Stimulated activated CD4-positive, alpha-beta T cell treated with anti-CD3 and anti-CD28 coated beads, TNF-alpha, amount 100 ng/mL, for 48 hours (primary cell): Measurements from ENCODE around the gene NDUFB1.
A peak's percentile ranks its signal among the peaks of the same experiment; 100 is the strongest.

Source experiments
- DNase-seq, 3 donors: peaks; one replicate each; pipeline ENCODE4 v3.0.0-alpha.2; 2020; ENCODE audit warnings: low read depth in 3 of 3

Gene NDUFB1

DNA sequence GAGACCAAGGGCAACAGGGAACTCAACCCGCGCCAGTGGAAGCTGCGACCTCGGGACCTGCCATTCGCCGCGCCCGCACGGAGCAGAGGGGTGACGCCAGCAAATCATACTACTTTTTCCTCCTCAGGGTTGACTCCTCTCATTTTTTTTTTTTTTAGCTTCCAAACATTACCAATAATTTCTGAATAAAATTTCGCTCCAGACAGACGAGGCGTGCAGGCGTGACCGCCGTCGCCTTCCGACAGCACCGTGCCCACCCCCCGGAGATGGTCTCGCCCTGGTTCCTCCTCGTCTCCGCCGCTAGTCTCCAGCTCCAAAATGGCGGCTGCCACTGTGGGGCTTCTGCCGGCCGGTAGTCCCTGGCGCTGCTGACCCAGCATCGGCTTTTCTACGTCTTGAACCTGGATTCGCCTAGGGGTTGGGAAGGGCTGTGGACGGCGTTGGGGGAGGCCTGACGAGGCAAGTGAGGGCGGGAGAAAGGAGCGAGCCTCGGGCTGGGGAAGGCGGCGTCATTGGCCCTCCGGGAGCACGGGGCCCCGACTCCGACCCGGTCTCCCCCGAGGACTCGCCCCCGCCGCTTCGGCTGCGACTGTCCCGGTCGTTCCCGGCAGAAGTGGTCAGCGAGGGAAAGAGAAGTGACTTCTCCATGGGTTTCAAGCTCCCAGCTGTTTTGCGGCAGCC is at the start of gene NDUFB1, which contains the start of gene CPSF2:
Gene NDUFB1, minus strand, starts transcription at position 37 of the 681 bp plus-strand sequence. CDS start 4,069 bp downstream, outside the sequence.
Gene CPSF2, plus strand, starts transcription at position 300 of the 681 bp plus-strand sequence. CDS start 9,016 bp downstream, outside the sequence.
- peak; percentile 71 to 84 (median 73) for DNase-seq

DNA sequence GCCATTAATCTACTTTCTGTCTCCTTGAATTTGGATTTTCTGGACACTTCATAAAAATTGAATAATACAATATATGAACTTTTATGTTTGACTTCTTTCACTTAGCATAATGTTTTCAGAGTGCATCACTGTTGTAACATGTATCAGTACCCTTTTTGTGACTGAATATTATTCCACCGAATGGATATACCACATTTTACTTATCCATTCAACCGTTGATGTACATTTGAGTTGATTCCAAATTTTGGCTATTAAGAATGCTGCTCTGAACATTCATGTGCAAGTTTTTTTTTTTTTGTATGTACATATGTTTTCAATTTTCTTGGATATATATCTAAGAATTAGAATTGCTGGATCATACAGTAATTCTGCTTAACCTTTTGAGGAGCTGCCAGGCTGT is 43.5 kb upstream of the NDUFB1 start:
- no peak for DNase-seq

DNA sequence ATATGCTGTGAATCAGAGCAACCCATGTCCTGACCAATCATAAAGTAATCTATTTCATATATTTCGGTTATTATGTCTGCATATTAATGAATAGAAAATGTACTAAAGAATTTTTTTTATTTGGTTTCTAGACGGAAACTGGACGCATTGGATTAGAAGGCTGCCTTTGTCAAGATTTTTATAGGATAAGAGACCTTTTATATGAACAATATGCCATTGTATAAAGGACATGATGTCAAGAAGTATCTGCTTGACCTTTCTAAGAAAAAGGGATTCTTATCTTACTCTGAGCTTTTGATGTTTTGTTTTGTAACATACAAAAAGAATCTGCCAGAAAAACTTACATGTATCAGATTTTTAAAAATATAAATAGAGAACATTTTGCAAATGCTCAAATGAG is 40.0 kb upstream of the NDUFB1 start:
- DNase-seq, result no peak

DNA sequence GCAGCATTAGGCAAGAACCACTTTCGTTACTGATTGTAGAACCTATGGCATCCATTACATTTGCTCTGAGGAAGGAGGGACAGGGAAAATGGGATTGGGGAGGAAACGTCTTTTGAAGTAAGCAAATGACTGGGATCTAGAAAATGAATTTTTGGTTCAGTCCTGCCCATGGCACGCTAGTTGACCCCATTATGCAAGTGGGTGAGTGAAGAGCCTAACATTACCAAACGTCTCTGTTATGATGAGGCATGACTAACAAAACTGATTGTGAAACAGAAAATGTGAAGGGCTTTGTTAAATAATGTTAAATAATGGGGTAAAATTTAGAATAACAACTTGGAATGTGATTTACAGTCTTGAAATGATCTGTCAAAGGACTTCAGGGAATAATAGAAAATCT is 39.1 kb upstream of the NDUFB1 start:
- DNase-seq, result no peak

DNA sequence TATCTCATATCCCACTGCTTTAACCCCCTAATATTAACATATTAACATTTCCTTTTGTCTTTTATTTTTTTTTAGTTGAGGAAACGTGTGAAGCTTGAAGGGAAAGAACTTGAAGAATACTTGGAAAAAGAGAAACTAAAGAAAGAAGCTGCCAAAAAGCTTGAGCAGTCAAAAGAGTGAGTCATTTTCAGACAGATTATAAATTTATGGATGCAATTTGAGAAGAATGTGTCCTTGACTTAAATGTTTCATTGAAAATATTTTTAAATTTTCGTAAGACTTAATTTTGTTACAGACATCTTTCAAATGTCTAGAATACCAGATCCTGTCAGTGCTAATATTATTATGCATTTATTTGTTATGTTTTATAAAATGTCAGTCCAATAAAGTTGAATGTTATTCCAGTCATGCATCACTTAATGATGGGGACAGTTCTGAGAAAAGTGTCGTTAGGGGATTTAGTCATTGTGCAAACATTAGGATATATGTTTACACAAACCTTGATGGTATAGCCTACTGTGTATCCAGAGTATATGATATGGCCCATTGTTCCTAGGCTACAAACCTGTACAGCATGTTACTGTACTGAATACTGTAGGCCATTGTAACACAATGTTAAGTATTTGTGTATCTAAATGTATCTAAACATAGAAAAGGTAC is 32.9 kb upstream of the NDUFB1 start:
- no peak for DNase-seq

DNA sequence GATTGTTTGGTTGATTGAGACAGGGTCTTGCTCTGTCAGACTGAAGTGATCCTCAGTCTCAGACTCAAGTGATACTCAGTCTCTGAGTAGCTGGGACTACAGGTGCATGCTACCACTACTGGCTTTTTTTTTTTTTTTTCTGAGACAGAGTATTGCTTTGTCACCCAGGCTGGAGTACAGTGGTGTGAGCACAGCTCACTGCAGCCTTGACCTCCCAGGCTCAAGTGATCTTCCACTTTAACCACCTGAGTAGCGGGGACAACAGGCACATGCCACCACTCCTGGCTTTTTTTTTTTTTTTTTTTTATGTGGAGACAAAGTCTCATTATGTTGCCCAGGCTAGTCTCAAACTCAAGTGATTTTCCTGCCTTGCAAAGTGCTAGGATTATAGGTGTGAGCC is 32.1 kb upstream of the NDUFB1 start:
- DNase-seq, result no peak

DNA sequence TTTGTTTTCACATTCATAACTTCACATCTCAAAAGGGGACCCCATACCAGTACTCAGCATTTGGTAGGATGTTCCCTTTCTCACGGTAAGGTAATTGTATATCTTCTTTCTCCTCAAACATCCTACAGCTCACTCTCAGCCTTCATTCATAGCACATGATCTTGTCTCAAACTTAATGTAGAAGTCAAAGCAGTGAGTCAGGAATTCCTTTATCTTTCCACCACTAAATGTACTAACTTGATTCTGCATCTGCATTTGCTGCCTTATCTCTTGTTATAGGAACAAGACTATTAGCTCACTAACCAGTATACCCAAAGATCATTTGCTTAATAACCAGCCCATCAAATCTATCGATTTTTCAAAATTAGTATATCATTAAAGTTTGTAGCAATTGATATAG is 23.2 kb upstream of the NDUFB1 start:
- no peak for DNase-seq

DNA sequence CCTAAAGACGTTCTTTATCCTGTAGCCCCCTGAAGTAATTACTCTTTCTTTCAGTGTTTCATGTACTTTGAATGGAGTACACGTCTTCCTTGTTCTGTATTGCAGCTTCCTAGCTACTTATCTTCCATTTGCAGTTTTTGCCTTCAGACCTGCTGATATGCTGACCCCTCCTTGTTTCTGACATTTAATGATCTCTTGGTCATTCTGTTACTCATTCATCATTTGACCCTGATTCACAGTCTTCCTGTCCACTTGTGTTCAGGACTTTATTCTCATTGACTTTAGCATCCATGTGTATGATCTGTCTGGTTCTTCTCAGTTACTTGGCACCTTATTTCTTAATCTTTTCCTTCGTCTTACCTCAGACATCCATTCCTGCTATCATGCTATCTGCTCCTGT is 22.5 kb upstream of the NDUFB1 start:
- DNase-seq, result no peak

DNA sequence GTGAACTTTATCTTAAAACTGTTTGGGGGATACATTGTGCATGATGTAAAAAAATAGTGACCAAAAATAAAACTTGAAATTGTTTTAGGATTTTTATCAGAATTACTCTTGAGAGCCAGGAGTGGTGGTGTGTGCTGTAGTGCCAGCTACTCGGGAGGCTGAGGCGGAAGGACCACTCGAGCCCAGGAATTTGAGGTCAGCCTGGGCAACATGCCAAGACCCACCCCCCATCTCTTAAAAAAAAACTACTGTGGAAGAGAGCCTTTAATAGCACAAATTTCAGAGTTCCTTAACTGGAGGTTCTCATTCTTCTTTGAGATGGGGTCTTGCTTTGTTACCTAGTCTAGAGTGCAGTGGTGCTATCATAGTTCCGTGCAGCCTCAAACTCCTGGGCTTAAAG is 21.8 kb upstream of the NDUFB1 start:
- DNase-seq, result no peak

DNA sequence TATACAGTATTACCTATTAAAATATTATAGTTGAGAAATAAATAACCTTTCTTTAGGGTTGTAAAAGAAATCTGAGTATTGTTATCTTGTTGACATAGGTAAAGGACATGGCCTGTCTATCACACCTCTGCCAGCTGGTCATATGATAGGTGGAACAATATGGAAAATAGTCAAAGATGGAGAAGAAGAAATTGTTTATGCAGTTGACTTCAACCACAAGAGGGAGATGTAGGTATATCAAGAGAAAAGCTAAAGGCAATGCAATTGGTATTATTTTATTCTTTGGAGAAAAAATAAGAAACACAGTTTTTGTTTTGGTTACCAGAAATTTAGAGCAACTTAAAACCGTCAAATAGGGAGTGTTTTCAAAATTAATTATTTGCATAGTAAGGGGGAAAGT is 13.8 kb upstream of the NDUFB1 start:
- DNase-seq, result no peak

DNA sequence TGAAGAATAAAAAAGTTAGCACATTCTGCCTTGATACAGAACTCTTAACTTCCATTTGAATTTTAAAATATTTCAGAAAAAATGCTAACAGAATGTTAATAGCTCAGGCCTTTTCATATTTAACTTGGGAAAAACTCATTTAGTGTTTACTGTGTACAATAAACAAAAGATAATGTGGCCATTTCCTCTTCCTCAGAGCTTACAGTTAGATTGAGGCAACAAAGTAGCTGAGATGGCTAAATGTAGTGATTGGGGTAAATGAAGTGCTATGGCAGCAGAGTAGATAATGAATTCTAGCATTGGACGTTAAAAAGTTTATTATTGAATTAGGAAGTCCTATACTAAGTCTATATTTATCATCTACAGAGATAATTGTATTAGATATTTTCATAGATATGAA is 12.9 kb upstream of the NDUFB1 start:
- no peak for DNase-seq

DNA sequence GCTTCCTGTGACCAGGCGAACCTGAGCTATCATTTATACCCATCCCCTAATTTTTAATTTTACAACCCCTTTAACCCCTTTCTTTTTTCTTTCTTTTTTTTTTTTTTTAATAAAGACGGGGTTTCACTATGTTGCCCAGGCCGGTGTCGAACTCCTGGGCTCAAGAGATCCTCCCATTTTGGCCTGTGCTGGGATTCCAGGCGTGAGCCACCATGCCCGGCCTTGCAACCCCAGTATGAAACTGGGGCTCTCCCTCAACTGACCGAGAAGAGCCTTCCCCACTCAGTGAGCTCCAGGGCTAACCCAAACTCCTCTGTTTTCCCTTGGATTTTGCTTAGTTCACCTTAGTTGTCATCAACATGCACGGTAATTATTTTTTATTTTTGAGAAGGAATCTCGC is 1.3 kb upstream of the NDUFB1 start:
- DNase-seq, result no peak

DNA sequence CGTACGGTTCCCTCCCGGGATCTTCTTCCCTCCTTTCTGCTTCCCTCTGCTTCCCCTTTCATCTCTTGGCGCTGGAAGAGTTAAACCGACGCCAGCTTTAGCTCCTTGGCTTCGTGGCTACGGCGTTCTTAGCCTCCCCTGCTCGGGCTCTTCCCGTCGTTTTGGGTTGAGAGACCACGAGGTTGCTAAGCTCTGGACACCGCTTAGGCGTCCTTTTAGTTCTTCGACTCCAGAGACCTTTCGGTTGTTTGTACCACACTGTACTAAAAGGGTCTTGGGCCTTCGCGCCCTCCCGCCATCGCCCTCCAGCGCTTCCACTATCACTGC is 808 bp upstream of the NDUFB1 start:
- DNase-seq, result no peak

DNA sequence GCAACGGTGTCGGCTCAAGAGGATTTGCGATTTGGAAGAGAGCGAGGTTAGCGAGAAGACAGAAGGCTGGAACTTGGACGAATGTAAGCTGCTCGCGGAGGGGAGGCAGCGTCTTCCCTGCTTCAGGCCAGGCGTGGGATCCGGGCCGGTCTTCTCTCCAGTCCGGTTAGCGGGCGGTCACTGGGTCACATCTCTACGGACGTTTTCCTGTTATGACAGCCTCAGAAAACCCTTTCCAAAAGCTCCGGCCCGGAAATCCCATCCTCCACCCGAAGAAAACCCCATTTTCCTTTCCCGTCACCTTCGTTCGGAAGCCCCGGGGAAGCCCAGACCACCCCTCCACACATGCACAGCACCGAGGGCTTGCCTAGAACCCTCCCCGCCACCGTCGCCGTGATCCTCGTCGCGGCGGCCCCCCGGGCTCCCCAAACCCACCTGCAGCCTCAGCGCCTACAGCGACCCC is 268 bp downstream of the NDUFB1 start:
- no peak for DNase-seq

DNA sequence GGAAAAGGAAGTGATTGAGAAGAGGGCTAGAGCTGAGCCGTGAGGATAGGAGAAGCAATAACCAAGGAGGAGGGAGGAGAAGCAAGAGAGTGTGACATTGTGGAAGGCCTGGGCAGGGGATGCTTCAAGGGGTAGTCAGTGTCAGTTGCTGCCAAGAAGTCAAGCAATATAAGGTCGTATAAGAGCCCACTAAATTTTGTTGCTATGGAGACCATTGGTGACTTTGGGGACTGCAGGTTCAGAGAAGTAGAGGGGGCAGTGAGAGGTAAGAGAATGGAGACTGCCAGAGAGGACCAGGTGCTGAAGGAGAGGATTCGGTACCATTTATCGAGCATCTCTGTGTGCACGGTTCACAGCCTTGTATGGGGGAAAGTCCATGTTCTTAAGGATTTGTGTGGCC is 12.0 kb downstream of the NDUFB1 start:
- DNase-seq, result no peak

DNA sequence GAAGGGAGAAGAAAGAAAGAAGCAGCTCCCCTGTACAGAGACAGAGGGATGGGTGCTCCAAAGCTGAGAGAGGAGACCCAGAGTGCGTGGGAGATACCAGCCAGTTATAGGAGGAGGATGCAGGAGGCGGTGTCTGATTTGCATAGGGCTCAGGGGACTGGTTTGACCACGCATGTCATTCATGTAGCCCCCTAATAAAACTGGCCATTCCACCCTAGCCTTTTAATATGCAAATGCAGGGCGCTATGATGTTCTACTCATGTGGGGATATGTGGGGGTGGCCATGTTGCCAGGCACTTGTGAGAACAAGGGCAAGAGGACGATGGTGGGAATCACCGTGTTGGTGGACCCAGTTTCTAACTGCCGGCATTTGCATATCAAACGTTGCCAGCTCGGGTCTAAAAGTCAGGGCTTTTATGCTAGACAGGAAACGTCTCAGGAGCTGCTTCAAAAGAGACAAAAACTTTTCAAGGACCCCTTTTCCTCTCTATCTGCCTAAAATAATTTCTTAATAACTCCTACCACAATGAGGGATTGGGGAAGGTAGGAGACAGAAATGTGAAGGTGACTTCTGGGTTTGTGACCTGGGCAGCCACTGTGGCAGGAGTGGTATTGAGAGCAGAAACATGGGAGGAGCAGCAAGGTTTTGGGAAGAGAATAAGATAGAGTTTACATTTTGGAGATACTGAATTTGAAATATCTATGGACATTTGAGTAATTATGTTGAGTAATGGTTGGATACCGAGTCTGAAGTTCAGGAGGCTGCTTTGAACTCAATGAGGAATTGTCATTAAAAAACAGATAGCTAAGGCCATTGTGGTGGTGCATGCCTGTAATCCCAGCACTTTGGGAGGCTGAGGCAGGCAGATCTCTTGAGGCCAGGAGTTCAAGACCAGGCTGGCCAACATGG is 12.9 kb downstream of the NDUFB1 start:
- no peak for DNase-seq

DNA sequence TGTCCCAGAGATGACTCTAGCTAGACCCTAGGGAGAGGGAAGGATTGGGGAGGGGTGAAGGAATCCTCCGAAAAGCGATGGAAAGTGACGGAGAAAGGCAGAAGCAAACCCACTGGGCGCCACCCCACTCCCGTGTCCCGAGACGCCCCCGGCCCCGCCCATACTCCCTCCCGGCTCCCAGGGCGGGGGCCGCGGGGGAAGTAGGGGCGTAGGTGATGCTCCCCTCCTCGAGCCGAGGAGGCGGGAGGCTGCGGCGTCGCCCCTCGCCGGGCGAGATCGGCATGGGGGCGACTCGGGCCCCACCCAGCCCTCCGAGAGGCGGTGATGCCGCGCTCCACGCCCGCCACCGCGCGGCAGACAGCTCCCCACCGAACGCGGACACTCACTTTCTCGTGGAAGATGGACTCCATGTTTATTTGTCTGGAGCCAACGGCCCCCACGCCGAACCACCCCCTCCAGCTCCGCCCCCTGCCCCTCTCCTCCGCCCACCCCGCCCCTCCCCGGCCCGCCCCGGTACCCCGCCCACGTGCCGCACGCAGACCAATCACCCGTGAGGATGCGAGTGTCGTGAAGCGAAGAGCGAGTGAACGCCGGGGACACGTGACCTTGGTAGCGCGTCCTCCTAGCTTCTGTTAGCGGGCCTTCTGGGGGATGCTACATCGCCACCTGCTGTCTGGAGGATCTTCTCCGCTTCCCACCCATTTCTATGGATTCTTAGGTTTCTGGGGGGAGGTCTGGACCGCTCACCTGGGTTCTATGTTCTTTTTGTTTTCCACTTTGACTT is 15.2 kb downstream of the NDUFB1 start, which contains the start of gene ATXN3:
Gene ATXN3, minus strand, starts transcription at position 440 of the 784 bp plus-strand sequence. Its CDS starts 30 bp downstream, at position 410.
- peak; percentile 91 to 96 (median 94) for DNase-seq

DNA sequence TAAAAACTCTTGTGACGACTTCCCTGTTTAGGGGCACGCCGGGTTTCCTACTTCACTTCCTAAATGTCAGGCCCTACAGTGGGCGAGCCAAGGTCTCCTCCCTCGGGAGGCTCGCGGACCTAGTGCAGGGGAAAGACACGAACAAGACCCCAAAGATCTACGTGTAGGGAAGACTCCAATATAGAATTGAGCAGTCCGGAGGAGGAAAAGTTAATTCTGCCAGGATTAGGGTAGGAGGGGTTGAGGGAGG is 15.7 kb downstream of the NDUFB1 start:
- no peak for DNase-seq

DNA sequence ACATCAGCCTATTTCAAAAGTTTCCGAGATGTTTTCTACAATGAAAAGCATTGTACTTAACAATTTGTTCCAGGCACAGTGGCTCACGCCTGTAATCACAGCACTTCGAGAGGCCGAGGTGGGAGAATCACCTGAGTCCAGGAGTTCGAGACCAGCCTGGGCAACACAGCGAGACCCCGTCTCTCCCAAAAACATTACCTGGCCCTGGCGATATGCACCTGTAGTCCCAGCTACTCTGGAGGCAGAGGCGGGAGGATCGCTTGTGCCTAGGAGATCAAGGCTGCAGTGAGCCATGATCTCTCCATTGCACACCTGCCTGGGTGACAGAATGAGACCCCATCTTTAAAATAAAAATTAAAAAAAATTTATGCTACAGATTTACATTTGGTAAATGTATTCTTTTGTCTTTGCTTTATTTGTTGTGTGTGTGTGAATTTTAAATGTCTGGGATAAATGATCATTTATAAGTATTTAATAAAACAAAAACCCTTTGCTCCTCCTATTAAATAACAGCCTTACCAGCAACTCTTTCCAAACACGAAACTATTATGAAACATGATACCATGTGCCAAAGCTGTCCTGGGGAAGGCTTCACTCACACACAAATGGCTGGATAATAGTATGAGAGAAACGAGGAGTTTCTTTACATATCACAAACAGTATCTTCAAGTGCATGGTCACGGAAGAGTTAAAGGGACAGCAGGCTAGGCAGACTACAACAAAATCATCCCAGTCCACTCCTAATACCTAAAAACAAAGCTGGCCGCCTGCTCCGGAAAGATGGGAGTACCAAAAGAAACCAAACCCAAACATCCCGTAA is 16.2 kb downstream of the NDUFB1 start:
- no peak for DNase-seq

DNA sequence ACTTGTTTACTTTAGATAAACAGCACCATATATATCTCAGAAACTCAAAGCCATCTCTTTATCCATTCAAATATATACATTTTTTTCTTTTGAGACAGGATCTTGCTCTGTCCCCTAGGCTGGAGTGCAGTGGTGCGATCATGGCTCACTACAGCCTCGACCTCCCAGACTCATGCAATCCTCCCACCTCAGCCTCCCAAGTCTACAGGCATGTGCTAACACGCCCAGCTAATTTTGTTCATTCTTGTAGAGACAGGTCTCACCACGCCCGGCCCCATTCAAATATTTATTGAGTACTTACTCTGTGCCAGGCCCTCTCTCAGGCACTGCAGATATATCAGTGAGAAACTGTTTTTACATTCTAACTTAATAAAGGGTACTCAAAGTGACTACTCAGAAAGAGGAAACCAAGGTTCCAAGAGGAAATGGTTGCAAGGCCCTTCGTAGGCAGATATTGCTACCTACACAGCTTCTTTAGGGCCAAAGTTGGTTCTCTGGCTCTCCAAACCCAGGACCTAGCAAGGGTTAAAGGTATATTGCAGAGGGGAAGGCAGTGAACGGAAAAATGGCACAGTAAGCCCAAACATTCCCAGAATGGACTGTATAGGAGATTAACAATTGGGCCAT is 18.0 kb downstream of the NDUFB1 start:
- no peak for DNase-seq

DNA sequence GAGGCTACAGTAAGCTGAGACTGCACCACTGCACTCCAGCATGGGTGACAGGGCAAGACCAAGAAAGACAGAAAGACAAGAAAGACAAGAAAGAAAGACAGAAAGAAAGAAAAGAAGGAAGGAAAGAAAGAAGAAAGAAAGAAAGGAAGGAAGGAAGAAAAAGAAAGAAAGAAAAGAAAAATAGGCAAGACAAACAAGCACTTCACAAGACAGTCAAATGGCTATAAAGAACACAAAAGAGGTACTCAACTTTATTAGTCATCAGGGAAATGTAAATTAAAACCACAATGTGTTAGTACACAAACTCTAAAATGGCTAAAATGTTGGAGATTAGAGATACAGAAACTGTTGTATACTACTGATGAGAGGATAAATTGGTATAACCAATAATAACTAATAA is 21.7 kb downstream of the NDUFB1 start:
- no peak for DNase-seq
